Measurements from ENCODE around the gene PTHLH.

The PTHLH gene

DNA sequence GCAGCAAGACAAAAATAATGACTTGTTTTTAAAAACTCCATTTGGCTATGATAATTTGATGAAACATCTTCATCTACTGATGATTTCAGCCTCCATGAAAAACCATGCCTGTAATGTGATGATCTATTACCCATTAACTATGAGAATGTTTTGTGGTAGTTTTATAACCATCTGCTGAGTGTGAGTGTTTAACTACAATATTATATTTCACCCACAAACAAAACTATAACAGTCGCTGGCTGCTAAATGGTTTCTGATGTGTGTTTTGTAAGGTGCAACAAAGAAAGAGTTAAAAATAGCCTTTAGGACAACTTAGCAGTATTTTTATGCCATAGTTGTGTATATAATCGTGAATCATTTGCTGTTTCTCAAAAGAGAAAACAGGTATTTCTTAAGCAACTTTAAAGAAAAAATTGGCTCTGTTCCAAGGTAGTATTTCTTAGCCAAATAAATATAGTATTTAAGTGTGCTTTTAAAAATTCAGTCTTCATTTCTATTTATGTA lies 4.9 kb downstream of the PTHLH start:
- no peak overlapping the region for H3K4me3 Mint-ChIP-seq
- no peaks in the 10 kb centered on the region for H3K9me3 Mint-ChIP-seq (ENCODE audit: low read depth)
- peaks cover 46% of the 10 kb centered on the region for H3K27me3 Mint-ChIP-seq
- H3K36me3 Mint-ChIP-seq: no peaks in the 10 kb centered on the region
- no peak overlapping the region for H3K27ac Mint-ChIP-seq
- peaks cover 27% of the 10 kb centered on the region for H3K4me1 Mint-ChIP-seq (ENCODE audit: low read depth)

DNA sequence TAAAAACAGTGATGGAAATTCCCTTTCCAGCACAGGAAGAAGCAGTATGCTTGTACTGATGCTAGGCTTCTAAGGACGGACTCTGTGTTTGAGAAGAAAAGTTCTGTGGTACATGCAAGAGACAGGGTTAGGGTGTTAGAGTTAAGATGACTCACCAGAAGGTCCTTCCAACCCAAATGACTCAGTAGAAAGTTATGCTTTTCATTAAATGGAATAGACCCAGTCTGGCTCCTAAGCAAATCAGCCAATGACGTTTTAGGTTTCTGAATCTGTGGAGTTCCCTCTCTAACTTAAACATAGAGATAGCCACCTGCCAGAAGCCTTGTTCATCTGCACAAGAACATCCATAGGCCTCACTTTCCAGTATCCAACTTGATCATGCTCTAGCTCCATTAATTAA lies 5.7 kb downstream of the PTHLH start:
- no peaks in the 10 kb centered on the region for H3K9me3 Mint-ChIP-seq (ENCODE audit: low read depth)
- no peak overlapping the region for H3K27ac Mint-ChIP-seq
- H3K27me3 Mint-ChIP-seq: peaks cover 48% of the 10 kb centered on the region
- no peak overlapping the region for H3K4me3 Mint-ChIP-seq
- H3K4me1 Mint-ChIP-seq (ENCODE audit: low read depth): peaks cover 27% of the 10 kb centered on the region
- H3K36me3 Mint-ChIP-seq: no peaks in the 10 kb centered on the region

DNA sequence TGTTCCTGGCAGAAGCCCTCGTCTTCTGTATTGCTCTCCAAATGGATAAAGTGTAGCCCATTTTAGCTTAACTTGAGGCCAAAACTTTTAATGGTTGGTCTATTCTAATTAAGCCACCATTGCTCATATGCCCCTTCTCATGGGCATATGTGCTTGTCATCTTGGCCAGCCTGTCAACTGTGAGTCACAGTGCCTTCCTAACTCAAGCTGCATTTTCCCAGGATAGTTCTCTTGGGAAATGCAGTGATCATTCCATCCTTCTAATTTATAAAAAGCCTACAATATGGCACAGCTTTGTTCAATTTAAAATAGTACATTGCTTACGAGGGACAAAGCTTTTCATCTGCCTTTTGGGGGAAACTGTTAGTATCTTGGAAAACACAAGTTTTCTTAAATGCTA lies 6.6 kb downstream of the PTHLH start:
- peaks cover 21% of the 10 kb centered on the region for H3K4me1 Mint-ChIP-seq (ENCODE audit: low read depth)
- H3K4me3 Mint-ChIP-seq: no peak overlapping the region
- H3K27me3 Mint-ChIP-seq: peaks cover 45% of the 10 kb centered on the region
- no peaks in the 10 kb centered on the region for H3K36me3 Mint-ChIP-seq
- H3K9me3 Mint-ChIP-seq (ENCODE audit: low read depth): no peaks in the 10 kb centered on the region
- no peak overlapping the region for H3K27ac Mint-ChIP-seq

DNA sequence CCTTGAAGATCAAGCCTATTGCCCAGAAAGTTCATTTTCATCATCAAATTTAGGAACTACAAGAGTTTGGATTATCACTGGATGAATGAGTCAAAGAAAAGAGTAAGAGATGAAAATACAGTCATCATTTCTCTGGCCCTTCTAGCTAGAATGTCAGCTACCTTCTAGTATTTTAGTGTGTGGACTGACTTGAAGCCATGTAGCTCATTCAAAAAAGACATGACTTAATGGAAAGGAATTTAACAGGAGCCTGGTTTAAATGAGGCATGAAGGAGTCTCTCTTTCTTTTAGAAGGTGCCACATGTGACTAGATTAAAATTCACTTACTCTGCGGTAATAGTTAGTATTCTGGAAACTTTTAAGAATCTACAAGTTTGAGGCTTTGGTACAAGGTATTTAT lies 7.1 kb downstream of the PTHLH start:
- H3K4me3 Mint-ChIP-seq: no peak overlapping the region
- no peaks in the 10 kb centered on the region for H3K9me3 Mint-ChIP-seq (ENCODE audit: low read depth)
- peaks cover 18% of the 10 kb centered on the region for H3K4me1 Mint-ChIP-seq (ENCODE audit: low read depth)
- H3K27ac Mint-ChIP-seq: no peak overlapping the region
- no peaks in the 10 kb centered on the region for H3K36me3 Mint-ChIP-seq
- peaks cover 45% of the 10 kb centered on the region for H3K27me3 Mint-ChIP-seq

DNA sequence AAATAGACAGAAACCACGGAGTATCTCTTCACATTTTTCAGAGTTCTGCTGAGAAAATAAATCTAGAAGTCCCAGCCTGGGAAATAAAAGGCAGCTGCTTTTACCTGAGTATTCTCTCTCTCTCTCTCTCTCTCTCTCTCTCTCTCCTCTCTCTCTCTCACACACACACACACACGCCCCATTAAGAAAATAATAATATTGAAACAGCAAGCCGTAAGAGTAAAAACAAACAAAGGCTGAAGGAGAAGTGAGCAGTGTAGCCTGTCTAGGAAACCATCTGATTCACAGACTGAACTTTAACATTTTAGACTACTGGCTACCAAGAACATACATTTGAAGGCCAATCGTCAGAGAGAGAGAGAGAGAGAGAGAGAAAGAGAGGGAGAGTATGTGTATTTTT lies 8.4 kb downstream of the PTHLH start:
- H3K27me3 Mint-ChIP-seq: peaks cover 47% of the 10 kb centered on the region
- H3K9me3 Mint-ChIP-seq (ENCODE audit: low read depth): no peaks in the 10 kb centered on the region
- peaks cover 10% of the 10 kb centered on the region for H3K4me1 Mint-ChIP-seq (ENCODE audit: low read depth)
- H3K4me3 Mint-ChIP-seq: no peak overlapping the region
- no peak overlapping the region for H3K27ac Mint-ChIP-seq
- no peaks in the 10 kb centered on the region for H3K36me3 Mint-ChIP-seq

DNA sequence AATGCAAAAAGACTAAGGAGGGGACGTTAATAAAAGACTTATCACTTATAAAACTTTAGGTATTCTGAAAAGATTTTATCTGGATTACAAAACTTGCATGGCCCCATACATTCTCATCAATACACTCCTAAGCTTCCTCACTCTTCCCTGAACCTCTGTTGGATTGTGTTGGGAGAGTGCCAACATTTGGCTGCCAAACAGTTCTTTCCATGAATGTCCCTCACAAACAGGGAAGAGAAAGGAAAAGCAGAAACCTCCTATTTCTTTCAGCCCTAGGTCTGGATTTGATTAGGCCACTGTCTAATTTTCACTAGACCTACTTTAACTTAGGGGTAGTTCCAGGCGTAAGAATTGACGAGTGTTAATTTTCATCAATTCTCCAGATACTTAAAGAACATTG lies 11.7 kb downstream of the PTHLH start:
- Mint-ChIP-seq H3K9me3 (ENCODE audit: low read depth) (no peaks in the 10 kb centered on the region), H3K27me3 (peaks cover 35% of the 10 kb centered on the region), H3K4me3 (no peak overlapping the region)

DNA sequence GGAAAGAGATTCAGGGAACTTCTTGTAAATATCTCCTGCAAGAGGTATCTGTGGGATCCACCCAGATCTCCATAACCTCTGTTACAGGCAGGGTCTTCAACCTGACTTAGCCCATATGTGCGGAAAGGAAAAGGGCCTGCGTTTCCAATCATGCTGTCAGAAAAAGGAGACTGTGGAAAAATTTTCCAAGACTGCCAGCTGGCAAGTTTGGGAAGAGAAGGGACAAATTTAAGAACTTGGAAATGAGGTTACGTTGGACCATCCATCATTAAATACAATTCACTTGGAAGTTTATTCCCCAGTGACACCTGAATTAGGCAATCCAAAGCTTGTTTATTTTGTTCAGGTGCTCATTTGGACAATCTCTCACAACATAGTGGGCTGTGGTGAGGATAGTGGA lies 13.9 kb downstream of the PTHLH start:
- H3K4me1 Mint-ChIP-seq (ENCODE audit: low read depth): no peaks in the 10 kb centered on the region
- H3K27me3 Mint-ChIP-seq: peaks cover 27% of the 10 kb centered on the region
- H3K4me3 Mint-ChIP-seq: no peak overlapping the region
- no peaks in the 10 kb centered on the region for H3K36me3 Mint-ChIP-seq
- no peak overlapping the region for H3K27ac Mint-ChIP-seq
- no peaks in the 10 kb centered on the region for H3K9me3 Mint-ChIP-seq (ENCODE audit: low read depth)

More for the DNA sequence above, 11.7 kb downstream of the PTHLH start:
- Mint-ChIP-seq H3K27ac (no peak overlapping the region), H3K36me3 (no peaks in the 10 kb centered on the region), H3K4me1 (ENCODE audit: low read depth) (no peaks in the 10 kb centered on the region)

DNA sequence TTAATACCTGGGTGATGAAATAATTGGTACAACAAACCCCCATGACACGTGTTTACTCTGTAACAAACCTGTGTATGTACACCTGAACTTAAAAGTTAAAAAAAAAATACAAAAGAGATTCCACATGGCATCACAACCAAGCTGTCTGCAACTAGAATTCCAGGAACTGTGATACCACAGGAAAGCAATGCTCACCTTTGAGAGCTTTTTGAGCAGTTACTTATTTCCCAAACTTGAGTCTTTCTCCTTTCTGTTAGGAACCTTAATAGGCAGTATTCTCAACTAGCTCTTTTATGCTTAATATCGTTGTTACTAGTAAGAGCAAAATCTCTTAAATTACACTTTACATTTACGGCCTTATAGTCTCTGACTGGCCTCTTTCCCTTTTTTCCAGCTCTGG lies 15.2 kb downstream of the PTHLH start:
- Mint-ChIP-seq H3K27ac (no peak overlapping the region), H3K36me3 (no peaks in the 10 kb centered on the region), H3K27me3 (peaks cover 23% of the 10 kb centered on the region), H3K4me3 (no peak overlapping the region), H3K4me1 (ENCODE audit: low read depth) (no peaks in the 10 kb centered on the region), H3K9me3 (ENCODE audit: low read depth) (no peaks in the 10 kb centered on the region)

DNA sequence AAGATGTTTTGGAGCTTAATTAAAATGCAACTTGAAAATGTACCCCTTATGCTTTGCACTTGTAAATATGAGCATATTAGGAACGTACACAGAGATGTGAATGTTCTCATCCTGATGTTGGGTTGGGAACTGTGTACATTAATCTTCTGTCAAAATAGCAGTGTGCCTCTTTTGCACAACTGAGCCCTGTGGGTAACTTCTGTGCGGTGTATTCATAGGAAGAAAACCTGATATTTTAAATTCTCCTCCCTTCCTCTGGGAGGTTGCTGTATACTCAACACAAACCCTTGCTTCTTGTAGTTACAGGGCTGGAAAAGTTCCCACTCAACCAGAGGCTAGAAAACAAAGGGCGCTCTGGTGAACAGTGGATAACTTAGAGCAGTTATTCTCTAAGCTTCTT lies 18.7 kb downstream of the PTHLH start:
- H3K9me3 Mint-ChIP-seq (ENCODE audit: low read depth): no peaks in the 10 kb centered on the region
- H3K36me3 Mint-ChIP-seq: no peaks in the 10 kb centered on the region
- peaks cover 11% of the 10 kb centered on the region for H3K27me3 Mint-ChIP-seq
- no peak overlapping the region for H3K4me3 Mint-ChIP-seq
- no peaks in the 10 kb centered on the region for H3K4me1 Mint-ChIP-seq (ENCODE audit: low read depth)
- H3K27ac Mint-ChIP-seq: no peak overlapping the region

DNA sequence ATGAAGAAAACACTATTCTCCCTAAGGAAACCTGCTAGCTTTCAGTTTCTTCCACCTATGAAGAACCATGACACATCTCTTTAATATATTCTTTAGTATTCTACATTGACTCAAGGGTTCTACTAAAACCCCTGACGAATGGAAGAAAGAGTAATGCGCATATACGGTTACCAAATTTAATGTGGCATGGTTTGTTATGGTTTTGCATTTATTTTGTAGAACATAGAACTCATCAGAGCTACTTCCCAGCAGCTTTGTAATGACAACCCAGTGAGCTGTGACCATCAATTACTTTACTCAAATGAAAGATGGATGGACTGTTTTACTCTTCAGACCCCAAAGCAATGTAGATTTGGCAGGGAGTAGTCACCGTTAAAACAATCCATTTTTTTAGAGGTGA lies 19.2 kb downstream of the PTHLH start:
- Mint-ChIP-seq H3K4me3 (no peak overlapping the region), H3K4me1 (ENCODE audit: low read depth) (no peaks in the 10 kb centered on the region), H3K27ac (no peak overlapping the region), H3K9me3 (ENCODE audit: low read depth) (no peaks in the 10 kb centered on the region), H3K27me3 (peaks cover 12% of the 10 kb centered on the region), H3K36me3 (no peaks in the 10 kb centered on the region)

DNA sequence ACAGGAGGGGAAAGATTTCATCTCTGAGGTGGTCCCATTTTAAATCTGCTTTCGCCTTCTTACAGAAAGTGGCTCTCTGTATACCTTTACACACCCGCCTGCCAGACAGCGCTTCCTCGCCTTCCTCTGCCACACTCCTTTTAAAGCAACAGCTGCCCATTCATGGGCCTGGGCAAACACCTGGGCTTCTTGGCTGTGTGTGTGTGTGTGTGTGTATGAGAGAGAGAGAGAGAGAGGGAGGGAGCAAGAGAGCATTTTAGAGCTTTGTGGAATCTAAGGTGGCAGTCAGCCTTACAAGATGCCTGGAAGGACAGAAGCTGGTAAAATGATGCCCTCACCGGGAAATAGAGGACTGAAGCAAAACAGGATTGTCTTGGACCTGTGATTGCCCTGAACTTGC lies 20.0 kb downstream of the PTHLH start:
- no peak overlapping the region for H3K27ac Mint-ChIP-seq
- no peaks in the 10 kb centered on the region for H3K4me1 Mint-ChIP-seq (ENCODE audit: low read depth)
- H3K36me3 Mint-ChIP-seq: no peaks in the 10 kb centered on the region
- H3K9me3 Mint-ChIP-seq (ENCODE audit: low read depth): no peaks in the 10 kb centered on the region
- H3K27me3 Mint-ChIP-seq: peaks cover 11% of the 10 kb centered on the region
- H3K4me3 Mint-ChIP-seq: no peak overlapping the region

DNA sequence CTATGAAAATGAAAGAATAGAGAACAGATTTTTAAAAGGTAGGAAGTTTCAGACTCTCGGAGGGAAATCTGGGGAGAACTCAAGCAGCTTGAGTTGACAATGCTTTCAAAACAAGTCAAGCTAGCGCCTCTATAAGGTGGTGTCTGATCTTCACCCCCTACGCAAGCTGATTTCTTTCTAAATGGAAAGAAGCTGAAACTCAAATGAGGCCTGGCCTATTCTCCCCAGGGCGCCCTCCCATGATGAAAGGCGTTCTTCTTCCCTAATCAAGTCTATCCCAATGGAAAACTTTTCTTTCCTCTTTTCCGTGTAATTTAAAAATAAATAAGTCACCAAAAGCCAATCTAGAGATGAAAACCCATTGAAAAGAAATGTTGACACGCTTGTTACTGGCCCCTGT lies 20.6 kb downstream of the PTHLH start:
- H3K27ac Mint-ChIP-seq: no peak overlapping the region
- peaks cover 9% of the 10 kb centered on the region for H3K27me3 Mint-ChIP-seq
- no peaks in the 10 kb centered on the region for H3K36me3 Mint-ChIP-seq
- H3K4me3 Mint-ChIP-seq: no peak overlapping the region
- H3K9me3 Mint-ChIP-seq (ENCODE audit: low read depth): no peaks in the 10 kb centered on the region
- no peaks in the 10 kb centered on the region for H3K4me1 Mint-ChIP-seq (ENCODE audit: low read depth)

DNA sequence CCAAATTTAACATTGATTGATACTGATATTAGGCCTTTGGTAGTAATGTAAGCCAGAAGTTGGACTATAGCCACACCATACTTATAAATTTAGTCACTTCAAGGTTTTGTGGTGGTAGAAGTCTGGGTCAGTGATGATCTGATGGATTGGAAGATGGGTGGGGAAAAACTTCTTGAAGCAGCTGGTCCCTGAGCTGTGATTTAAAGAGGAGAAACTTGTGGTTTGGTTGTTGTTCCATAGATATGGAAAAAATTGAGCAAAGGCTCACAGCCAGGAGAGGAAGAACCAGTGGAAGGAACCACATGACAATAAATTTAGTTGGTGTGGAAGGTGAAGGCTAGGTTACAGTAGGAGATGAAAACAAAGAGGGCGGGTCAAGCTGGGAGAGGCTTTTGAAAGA lies 26.1 kb downstream of the PTHLH start:
- H3K4me1 Mint-ChIP-seq (ENCODE audit: low read depth): no peaks in the 10 kb centered on the region
- H3K4me3 Mint-ChIP-seq: no peak overlapping the region
- H3K27me3 Mint-ChIP-seq: peaks cover 10% of the 10 kb centered on the region
- no peaks in the 10 kb centered on the region for H3K9me3 Mint-ChIP-seq (ENCODE audit: low read depth)
- no peak overlapping the region for H3K27ac Mint-ChIP-seq
- no peaks in the 10 kb centered on the region for H3K36me3 Mint-ChIP-seq

DNA sequence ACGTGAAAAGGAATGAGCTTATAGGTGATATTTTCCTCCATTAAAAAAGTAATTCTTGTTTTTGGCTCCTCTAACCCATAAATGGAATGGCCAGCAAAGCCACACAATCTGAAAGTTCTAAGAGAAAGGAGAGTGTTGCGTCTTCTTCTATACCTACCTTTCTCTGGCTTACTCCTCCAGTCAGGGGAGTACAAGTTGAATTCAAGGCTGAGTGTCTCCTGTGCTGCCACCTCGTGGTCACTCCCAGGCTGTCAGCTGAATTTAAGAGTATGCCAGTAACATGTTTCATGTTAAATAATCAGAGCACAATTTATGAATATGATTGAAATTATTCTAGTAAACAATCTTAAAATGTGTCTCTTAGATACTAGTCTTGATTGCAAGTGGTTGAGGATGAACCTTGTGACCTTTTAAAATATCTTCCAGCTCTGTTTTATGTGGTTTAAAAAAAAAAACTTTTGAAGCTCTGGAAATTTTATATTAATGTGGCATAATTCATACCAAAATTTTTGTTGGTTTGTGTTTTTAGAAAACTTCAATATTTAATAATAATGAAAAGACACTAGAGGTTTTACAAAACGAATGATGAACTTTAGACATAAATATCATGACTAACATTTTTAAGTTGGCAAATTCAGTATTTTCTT lies 31.7 kb downstream of the PTHLH start:
- Mint-ChIP-seq H3K4me1 (ENCODE audit: low read depth) (no peaks in the 10 kb centered on the region), H3K9me3 (ENCODE audit: low read depth) (no peaks in the 10 kb centered on the region), H3K4me3 (no peak overlapping the region), H3K27me3 (peaks cover 7% of the 10 kb centered on the region), H3K27ac (no peak overlapping the region), H3K36me3 (no peaks in the 10 kb centered on the region)

DNA sequence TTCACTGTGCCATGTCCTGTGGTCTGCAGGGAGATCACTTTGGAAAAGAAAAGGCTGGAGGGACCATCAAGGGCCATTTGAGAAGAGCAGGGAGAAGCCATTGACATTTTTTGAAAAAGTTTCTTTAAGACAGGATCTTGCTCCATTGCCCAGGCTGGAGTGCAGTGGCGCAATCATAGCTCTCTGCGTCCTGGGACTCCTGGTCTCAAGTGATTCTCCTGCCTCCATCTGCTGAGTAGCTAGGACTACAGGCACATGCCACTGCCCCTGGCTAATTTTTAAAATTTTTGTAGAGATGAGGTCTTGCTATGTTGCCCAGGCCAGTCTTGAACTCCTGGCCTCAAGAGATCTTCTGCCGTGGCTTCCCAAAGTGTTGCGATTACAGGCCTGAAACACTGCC lies 32.3 kb downstream of the PTHLH start:
- Mint-ChIP-seq H3K27ac (no peak overlapping the region), H3K36me3 (no peaks in the 10 kb centered on the region), H3K27me3 (peaks cover 7% of the 10 kb centered on the region)

DNA sequence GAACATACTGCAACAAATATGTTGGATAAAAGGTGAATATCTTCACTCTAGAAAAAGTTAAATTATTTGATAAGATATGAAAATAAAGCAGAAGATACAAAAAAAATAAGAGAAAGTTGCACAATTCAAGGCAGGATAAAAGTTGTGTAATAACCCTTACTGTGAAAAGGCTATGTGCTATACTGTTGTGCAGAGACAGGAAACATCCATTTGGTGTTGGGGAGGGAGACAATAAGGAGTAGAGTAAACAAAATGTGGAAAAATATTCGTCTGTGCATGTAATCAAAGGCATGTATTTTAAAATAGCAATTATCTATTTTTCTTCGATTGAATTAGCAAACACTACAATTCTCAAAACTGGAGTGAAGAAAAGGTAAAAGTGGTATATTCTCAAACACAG lies 34.8 kb downstream of the PTHLH start:
- Mint-ChIP-seq H3K36me3 (no peaks in the 10 kb centered on the region), H3K4me3 (no peak overlapping the region), H3K27me3 (peaks cover 4% of the 10 kb centered on the region), H3K27ac (no peak overlapping the region), H3K9me3 (ENCODE audit: low read depth) (no peaks in the 10 kb centered on the region), H3K4me1 (ENCODE audit: low read depth) (no peaks in the 10 kb centered on the region)

More for the DNA sequence above, 32.3 kb downstream of the PTHLH start:
- Mint-ChIP-seq H3K4me1 (ENCODE audit: low read depth) (no peaks in the 10 kb centered on the region), H3K4me3 (no peak overlapping the region), H3K9me3 (ENCODE audit: low read depth) (no peaks in the 10 kb centered on the region)

Data from activated naive CD8-positive, alpha-beta T cell (primary cell).